Adipose tissue (tissue), 3 donors: ENCODE results near the gene RANBP9. TPM values are rescaled to one million over a fixed set of nuclear protein-coding genes. Genes with fewer than 3 reads are reported as not detected.

Experiments
- H3K27ac ChIP-seq: one replicate; pipeline ENCODE4 v1.5.1; 2013; ENCODE audit warnings: low read depth, low read length
- WGBS, 3 donors: extraction: QIAGEN DNeasy Blood & Tissue Kit; methylation state at CpG; one replicate each; pipeline ENCODE4 v1.1.7; 2013; 5-methylcytosine and 5-hydroxymethylcytosine counted together
- polyA plus RNA-seq, 3 donors: library from polyadenylated mRNA; stranded (reverse); fragments of 200-250 nt; gene quantifications; one replicate each; pipeline ENCODE4 v1.2.3, GENCODE V29; 2013
- donor health status: healthy with polysubstance abuse.
- donor health status: Bipolar disorder and iron deficiency.
- donor health status: healthy.

The RANBP9 gene
- polyA plus RNA-seq, 3 donors, result 10.6 to 24.9 (median 20.7) TPM

- 94 to 99% (median 97%) methylated on average over 35 to 39 of the region's 39 CpGs for WGBS, 3 donors
- no peak overlapping the region for H3K27ac ChIP-seq
These were observed 4.8 kb upstream of the RANBP9 start for GRCh38 chr6:13716225-13716954.

DNA sequence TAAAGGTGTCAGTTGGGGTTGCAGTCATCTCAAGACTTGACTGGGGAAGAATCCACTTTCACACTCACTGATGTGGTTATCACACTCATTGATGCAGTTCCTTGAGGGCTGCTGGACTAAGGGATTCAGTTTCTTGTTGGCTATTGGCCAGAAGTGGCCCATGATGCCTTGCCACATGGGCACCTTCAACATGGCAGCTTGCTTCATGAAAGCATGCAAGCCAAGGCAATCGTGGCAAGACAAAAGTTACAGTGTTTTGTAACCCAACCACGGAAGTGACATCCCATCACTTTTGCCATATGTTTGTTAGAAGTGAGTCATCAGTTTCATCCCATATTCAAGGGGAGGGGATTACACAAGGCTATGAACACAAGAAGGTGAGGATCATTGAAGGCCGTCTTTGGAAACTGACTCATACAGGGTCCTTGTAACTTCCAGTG lies 3.8 kb upstream of the RANBP9 start:
- H3K27ac ChIP-seq, result no peak overlapping the region
- WGBS, 3 donors, result 54 to 88% (median 69%) methylated on average over 3 of the region's 3 CpGs

DNA sequence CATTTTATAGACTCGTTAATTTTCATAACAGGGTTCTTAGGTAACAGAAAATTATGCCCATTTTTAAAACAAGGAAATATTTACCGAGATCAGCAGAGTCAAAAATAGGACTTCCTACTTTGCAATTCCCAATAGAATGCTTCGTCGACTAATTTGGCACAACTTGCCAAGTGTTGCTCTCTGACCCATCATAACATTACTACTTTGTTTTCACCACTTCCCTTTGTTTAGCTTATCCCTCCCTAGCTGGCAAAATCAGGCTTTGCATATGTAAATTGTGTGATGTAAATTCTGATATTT lies 914 bp upstream of the RANBP9 start:
- no peak overlapping the region for H3K27ac ChIP-seq
- WGBS, 3 donors, result 0 to 1% (median 0%) methylated on average over 4 of the region's 4 CpGs

DNA sequence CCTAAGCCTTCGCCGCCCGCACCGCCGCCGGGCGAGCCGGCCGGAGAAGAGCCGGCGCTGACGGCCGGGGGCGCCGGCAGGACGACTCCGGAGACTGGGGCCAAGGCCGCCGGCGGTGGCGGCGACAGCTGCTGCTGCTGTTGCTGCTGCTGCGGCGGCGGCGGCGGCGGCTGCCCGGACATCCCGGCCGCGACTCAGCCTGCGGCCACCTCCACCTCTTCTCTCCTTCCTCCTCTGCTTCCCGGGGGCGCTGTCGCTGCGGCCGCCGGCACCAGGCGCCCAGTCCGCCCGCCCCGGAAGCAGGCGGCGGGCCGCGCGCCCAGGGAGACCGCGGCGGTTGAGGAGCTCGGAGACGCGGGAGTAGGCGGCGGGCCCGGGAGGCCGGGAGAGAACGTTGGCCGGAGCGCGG lies 307 bp downstream of the RANBP9 start:
- 0% methylated on average over 37 to 62 of the region's 62 CpGs for WGBS, 3 donors
- H3K27ac ChIP-seq, result peak overlapping the region; percentile 48

DNA sequence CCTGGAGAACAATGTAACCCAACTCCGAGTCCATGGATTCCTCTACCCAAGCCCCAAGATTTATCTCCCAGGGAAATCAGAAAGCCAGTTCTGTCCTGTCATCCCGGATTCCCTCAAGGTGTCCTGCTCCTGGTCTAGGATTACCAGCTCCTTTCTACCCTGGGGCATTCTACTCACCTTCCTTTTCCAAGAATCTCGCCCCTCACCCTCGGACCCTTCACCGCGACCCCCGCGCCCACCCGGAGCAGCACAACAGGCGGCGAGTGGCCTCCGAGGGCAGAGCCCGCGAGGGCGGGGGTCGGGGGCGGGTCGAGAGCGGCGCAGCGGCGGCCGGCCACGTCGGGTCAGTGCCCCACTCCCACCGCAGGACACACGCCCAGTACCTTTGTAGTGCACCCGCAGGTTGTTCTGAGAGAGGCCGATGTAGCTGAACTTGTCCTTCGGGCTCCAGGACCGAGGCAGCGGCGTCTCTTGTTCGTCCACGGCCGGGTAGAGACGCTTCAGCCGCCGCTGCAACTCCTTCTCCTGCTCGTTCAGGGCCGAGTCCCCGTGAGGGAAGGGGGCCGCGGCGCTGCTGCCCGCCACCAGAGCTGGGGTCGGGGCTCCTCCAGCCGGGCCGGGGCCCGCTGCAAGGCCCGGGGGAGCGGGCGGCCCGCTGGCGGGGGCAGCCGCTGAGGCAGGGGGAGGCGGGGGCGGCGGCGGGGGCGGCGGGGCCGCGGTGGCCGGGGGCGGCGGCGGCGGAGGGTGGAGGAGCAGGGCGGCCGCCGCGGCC lies 897 bp downstream of the RANBP9 start:
- 0 to 1% (median 0%) methylated on average over 50 to 62 of the region's 73 CpGs for WGBS, 3 donors
- peak overlapping the region; percentile 94 for H3K27ac ChIP-seq

DNA sequence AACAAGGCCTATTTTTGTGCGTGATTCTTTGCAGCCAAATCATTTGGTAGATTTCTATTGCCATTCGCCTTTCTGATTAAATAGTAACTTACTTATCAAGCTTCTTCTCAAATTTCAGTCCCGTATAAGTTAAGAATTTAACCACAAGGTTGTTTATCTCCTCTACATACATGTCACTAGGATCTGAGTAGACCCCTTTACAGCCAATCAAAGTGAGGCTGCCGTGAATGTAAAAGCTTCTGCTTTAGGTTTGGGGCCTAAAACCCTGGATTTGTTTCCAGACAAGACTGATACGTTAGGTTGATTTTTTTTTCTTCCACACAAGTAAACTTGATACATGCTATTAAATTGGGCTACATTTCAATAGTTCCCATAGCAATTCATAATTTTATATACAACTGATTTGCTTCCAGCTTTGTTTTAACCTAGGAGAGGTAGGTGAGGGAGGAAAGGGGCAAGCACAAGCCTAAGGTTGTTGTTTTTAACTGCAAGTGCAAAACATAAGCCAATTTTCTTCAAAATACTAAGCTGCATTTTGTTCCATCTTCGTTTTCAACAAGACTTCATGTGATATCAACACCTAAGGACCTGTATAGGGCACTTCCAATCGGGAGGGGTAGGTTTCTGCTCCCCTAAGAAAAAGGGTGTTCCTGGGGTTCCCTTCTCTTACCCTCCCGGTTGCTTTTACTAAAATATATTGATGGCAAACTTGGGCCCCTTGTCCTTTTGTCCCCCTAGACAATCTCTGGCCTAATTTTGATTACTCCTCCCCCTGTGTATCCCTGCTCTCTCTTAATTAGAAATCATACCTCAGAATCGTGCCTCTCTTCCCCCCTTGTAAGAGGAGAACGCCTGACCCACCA lies 1.7 kb downstream of the RANBP9 start:
- 0 to 3% (median 1%) methylated on average over 10 of the region's 10 CpGs for WGBS, 3 donors

DNA sequence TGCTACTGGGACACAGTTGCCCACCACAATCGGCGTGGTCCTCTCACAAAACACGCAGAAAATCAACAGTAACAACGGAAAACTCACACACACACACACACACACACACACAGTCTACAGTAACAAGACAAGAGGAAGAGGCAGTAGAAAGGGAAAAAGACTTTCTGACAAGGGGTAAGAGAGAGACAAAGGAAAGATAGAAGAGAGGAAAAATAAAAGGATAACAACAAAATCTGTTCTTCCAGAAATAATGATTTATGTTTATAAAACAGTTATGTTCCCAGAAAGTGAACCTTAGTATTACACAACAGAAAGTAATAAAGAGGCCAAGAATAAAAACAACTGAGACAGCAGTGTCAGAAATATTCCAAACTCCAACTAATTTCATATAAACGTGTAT lies 2.9 kb downstream of the RANBP9 start:
- 2 to 5% (median 4%) methylated on average over 5 of the region's 5 CpGs for WGBS, 3 donors
- H3K27ac ChIP-seq, result no peak overlapping the region

More for the DNA sequence above, 1.7 kb downstream of the RANBP9 start:
- no peak overlapping the region for H3K27ac ChIP-seq

DNA sequence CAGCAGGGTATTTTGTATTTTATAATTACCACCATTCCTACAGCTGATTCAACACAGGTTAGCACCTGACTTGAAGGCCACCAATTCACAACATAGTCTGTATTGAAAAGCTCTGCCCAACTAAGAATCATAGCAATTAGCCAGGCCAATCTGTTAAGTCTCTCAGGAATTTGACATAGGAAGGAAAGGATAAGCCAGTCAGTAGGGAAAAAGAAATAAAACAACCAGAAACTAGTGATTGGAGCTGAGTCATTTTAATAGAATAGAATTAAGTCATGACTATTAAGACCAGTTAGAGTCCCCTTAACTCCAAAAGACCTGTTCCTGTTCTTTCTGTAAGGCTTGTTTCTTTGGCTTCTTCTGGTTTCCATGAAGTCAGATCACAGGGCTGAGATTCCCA lies 8.1 kb downstream of the RANBP9 start:
- no peak overlapping the region for H3K27ac ChIP-seq

GRCh38 chr6:13702809-13703302 lies 8.8 kb downstream of the RANBP9 start:
- H3K27ac ChIP-seq, result no peak overlapping the region
- 54 to 76% (median 69%) methylated on average over 4 of the region's 4 CpGs for WGBS, 3 donors

GRCh38 chr6:13700232-13700631 lies 11.4 kb downstream of the RANBP9 start:
- WGBS, 3 donors, result 67 to 96% (median 96%) methylated on average over 3 of the region's 3 CpGs

GRCh38 chr6:13698715-13699114 lies 12.9 kb downstream of the RANBP9 start:
- WGBS, 3 donors, result 88 to 98% (median 94%) methylated on average over 5 of the region's 5 CpGs
- H3K27ac ChIP-seq, result no peak overlapping the region

More at GRCh38 chr6:13700232-13700631, 11.4 kb downstream of the RANBP9 start:
- no peak overlapping the region for H3K27ac ChIP-seq

GRCh38 chr6:13697857-13698256 lies 13.8 kb downstream of the RANBP9 start:
- 97 to 100% (median 99%) methylated on average over 2 of the region's 2 CpGs for WGBS, 3 donors

GRCh38 chr6:13696226-13696625 lies 15.4 kb downstream of the RANBP9 start:
- no peak overlapping the region for H3K27ac ChIP-seq
- 78 to 94% (median 82%) methylated on average over 1 of the region's 1 CpG for WGBS, 3 donors

More at GRCh38 chr6:13697857-13698256, 13.8 kb downstream of the RANBP9 start:
- no peak overlapping the region for H3K27ac ChIP-seq

- WGBS, 3 donors, result 50 to 70% (median 54%) methylated on average over 1 of the region's 1 CpG
- no peak overlapping the region for H3K27ac ChIP-seq
These were observed 16.4 kb downstream of the RANBP9 start for GRCh38 chr6:13695252-13695651.

DNA sequence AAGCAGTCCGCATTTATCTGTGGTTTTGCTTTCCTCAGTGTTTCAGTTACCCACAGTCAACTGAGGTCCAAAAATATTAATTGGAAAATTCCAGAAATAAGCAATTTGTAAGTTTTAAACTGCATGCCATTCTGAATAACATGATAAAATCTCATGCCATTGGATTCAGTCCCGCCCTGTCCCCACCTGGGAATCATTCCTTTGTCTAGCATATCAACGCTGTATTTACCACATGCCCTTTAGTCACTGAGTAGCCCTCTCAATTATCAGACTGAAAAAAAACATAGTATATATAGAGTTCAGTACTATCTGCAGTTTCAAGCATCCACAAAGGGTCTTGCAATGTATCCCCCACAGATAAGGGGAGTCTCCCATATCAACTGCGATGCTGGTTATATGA lies 17.1 kb downstream of the RANBP9 start:
- WGBS, 3 donors, result 79 to 84% (median 84%) methylated on average over 4 of the region's 4 CpGs
- no peak overlapping the region for H3K27ac ChIP-seq

DNA sequence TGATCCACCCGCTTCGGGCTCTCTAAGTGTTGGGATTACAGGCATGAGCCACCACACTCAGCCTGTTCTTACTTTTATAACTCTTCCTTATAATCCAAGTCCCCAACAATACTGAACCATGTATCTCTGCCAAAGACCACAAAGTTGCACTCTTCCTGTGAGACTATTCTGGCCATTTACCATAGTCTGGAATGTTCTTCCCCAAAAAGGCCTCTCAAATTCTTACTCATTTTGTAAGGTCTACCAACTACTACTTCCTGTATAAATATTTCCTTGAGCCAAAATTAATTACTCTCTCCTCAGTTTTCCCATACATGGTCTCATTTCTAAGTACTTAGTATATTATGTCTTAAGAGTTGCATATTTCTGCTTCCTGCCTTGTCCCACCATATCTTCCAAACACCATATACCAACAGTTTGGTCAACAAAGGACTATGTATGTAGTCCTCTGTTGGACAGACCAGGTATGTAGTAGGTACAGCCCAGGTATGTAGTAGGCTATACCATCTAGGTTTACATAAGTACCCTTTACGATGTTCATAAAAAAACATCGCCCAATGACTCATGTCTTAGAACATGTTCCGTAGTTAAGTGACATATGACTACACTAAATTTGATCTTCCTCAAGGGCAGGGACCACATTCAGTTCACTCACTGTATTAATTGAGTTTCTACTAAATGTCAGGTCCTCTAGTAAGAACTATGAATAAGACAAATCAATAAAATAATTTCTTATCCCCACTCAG lies 22.0 kb downstream of the RANBP9 start:
- 96 to 98% (median 96%) methylated on average over 5 of the region's 5 CpGs for WGBS, 3 donors
- H3K27ac ChIP-seq, result no peak overlapping the region

GRCh38 chr6:13688692-13689196 lies 22.9 kb downstream of the RANBP9 start:
- 96 to 99% (median 99%) methylated on average over 5 of the region's 5 CpGs for WGBS, 3 donors

GRCh38 chr6:13687917-13688351 lies 23.7 kb downstream of the RANBP9 start:
- no peak overlapping the region for H3K27ac ChIP-seq
- 12 to 30% (median 26%) methylated on average over 1 of the region's 1 CpG for WGBS, 3 donors

More at GRCh38 chr6:13688692-13689196, 22.9 kb downstream of the RANBP9 start:
- H3K27ac ChIP-seq, result no peak overlapping the region
